GM21619 (cell line): ENCODE data around the gene TREH.
"Not testable (repeated sequence)": the region's sequence is repeated elsewhere in the genome, so short reads cannot be mapped to it uniquely, and the experiment has no call there.

Experiments
- ATAC-seq: cut with Tn5 transposase; IDR thresholded peaks from one replicate; pipeline ENCODE4 v1.9.1; 2021; ENCODE audit not compliant: unreplicated experiment

Gene TREH

GRCh38 chr11:118679483-118679882, at the start of gene TREH:
TREH (minus strand) TSS chr11:118679650; CDS start chr11:118679627, 23 bp downstream.
- ATAC-seq, result no peak

- ATAC-seq, result not testable (repeated sequence)
These were observed 48.7 kb upstream of the TREH start for GRCh38 chr11:118728112-118728511.

GRCh38 chr11:118727721-118728066, 48.2 kb upstream of the TREH start:
- not testable (repeated sequence) for ATAC-seq

- not testable (repeated sequence) for ATAC-seq
These were observed 47.7 kb upstream of the TREH start for GRCh38 chr11:118727001-118727720.

- ATAC-seq, result not testable (repeated sequence)
These were observed 42.1 kb upstream of the TREH start for GRCh38 chr11:118721478-118722015.

GRCh38 chr11:118720740-118721139, 41.3 kb upstream of the TREH start:
- not testable (repeated sequence) for ATAC-seq

- ATAC-seq, result not testable (repeated sequence)
These were observed 40.6 kb upstream of the TREH start for GRCh38 chr11:118720078-118720477.

- ATAC-seq, result not testable (repeated sequence)
These were observed 39.1 kb upstream of the TREH start for GRCh38 chr11:118718562-118718961.

- ATAC-seq, result not testable (repeated sequence)
These were observed 38.3 kb upstream of the TREH start for GRCh38 chr11:118717733-118718132.

- ATAC-seq, result not testable (repeated sequence)
These were observed 37.8 kb upstream of the TREH start for GRCh38 chr11:118717221-118717620.

- no peak for ATAC-seq
These were observed 36.4 kb upstream of the TREH start for GRCh38 chr11:118715837-118716260.

GRCh38 chr11:118715245-118715831, 35.9 kb upstream of the TREH start:
- peak; percentile 53 for ATAC-seq

- no peak for ATAC-seq
These were observed 35.4 kb upstream of the TREH start for GRCh38 chr11:118714816-118715215.

GRCh38 chr11:118714416-118714815, 35.0 kb upstream of the TREH start:
- not testable (repeated sequence) for ATAC-seq

- ATAC-seq, result no peak
These were observed 28.8 kb upstream of the TREH start for GRCh38 chr11:118708296-118708695.

GRCh38 chr11:118706546-118706825, 27.0 kb upstream of the TREH start:
- ATAC-seq, result no peak

- ATAC-seq, result no peak
These were observed 26.5 kb upstream of the TREH start for GRCh38 chr11:118705791-118706545.

GRCh38 chr11:118705111-118705741, 25.8 kb upstream of the TREH start:
- ATAC-seq, result no peak

- ATAC-seq, result no peak
These were observed 24.2 kb upstream of the TREH start for GRCh38 chr11:118703563-118704106.

GRCh38 chr11:118699506-118700220, 20.2 kb upstream of the TREH start:
- no peak for ATAC-seq
